HEK293 (cell line): ENCODE data around the gene CLDN16.
A peak's percentile ranks its signal among the peaks of the same experiment; 100 is the strongest.

Experiments
- CTCF ChIA-PET: fragments of 350-600 bp; formaldehyde crosslinking; extraction: SDS; loops from one replicate; lab custom pipeline; 2021; ENCODE audit warnings: antibody characterized with exemption; lab: Yijun Ruan, JAX
- POLR2A ChIA-PET: fragments of 300-600 bp; formaldehyde crosslinking; extraction: SDS; loops from one replicate; lab custom pipeline; 2020; ENCODE audit warnings: antibody characterized with exemption, inconsistent platforms; lab: Yijun Ruan, JAX
- H3K27ac ChIP-seq: fragments of 200-500 bp; sonication (Bioruptor generic); 2 replicates; pipeline ENCODE4 v1.5.1; 2014; ENCODE audit warnings: low read depth, low read length, control low read depth, inconsistent platforms; ENCODE audit errors: extremely low read depth
- H3K36me3 ChIP-seq, 2 experiments: fragments of 200-500 bp in 1 of 2; sonication (Bioruptor generic) in 1 of 2; 1 replicate in 1 of 2; 2 replicates in 1 of 2; pipeline ENCODE4 v1.5.1; 2014 to 2017; ENCODE audit warnings: inconsistent platforms in 2 of 2, low read length in 2 of 2; ENCODE audit not compliant: control insufficient read depth in 2 of 2, insufficient read depth in 1 of 2
- H3K4me1 ChIP-seq: fragments of 200-500 bp; sonication (Bioruptor generic); 2 replicates; pipeline ENCODE4 v1.5.1; 2014; ENCODE audit warnings: mild to moderate bottlenecking, low read length, inconsistent platforms; ENCODE audit not compliant: control insufficient read depth, insufficient read depth
- H3K4me3 ChIP-seq: 2 replicates; pipeline ENCODE4 v1.5.1; 2011; ENCODE audit warnings: low read depth, mild to moderate bottlenecking, control low read depth, low read length, moderate library complexity
- H3K9me3 ChIP-seq: fragments of 200-500 bp; sonication (Bioruptor generic); 2 replicates; pipeline ENCODE4 v1.5.1; 2014; ENCODE audit warnings: low read depth, low read length, inconsistent platforms; ENCODE audit not compliant: control insufficient read depth, insufficient read depth
- SCRT2 ChIP-seq: fragments of 450-650 bp; formaldehyde crosslinking; IDR thresholded peaks from 2 replicates; pipeline ENCODE4 v1.5.1; 2016; ENCODE audit warnings: missing biosample characterization, missing genetic modification characterization
- ZBTB7A ChIP-seq: fragments of 450-650 bp; formaldehyde crosslinking; IDR thresholded peaks from 2 replicates; pipeline ENCODE4 v1.5.1; 2016; ENCODE audit warnings: low read depth, missing biosample characterization, missing genetic modification characterization
- ZNF202 ChIP-seq: fragments of 450-650 bp; formaldehyde crosslinking; IDR thresholded peaks from 2 replicates; pipeline ENCODE4 v1.5.1; 2016; ENCODE audit warnings: missing biosample characterization, missing genetic modification characterization, borderline replicate concordance
- ZNF214 ChIP-seq: fragments of 450-650 bp; formaldehyde crosslinking; IDR thresholded peaks from 2 replicates; pipeline ENCODE4 v1.5.1; 2017; ENCODE audit warnings: missing biosample characterization, mild to moderate bottlenecking, missing genetic modification characterization, borderline replicate concordance
- ZNF221 ChIP-seq: fragments of 450-650 bp; formaldehyde crosslinking; IDR thresholded peaks from 2 replicates; pipeline ENCODE4 v1.5.1; 2017; ENCODE audit warnings: missing biosample characterization, missing genetic modification characterization, borderline replicate concordance
- ZNF292 ChIP-seq: fragments of 450-650 bp; formaldehyde crosslinking; IDR thresholded peaks from 2 replicates; pipeline ENCODE4 v1.5.1; 2016; ENCODE audit warnings: low read depth, missing biosample characterization, missing genetic modification characterization, borderline replicate concordance
- ZNF335 ChIP-seq: fragments of 450-650 bp; formaldehyde crosslinking; conservative IDR thresholded peaks from 2 replicates; pipeline ENCODE4 v1.5.1; 2016; ENCODE audit warnings: missing biosample characterization, missing genetic modification characterization
- ZNF350 ChIP-seq: fragments of 450-650 bp; formaldehyde crosslinking; IDR thresholded peaks from 2 replicates; pipeline ENCODE4 v1.5.0; 2017; ENCODE audit warnings: missing biosample characterization, mild to moderate bottlenecking, missing genetic modification characterization
- ZNF416 ChIP-seq: fragments of 450-650 bp; formaldehyde crosslinking; IDR thresholded peaks from 2 replicates; pipeline ENCODE4 v1.5.1; 2016; ENCODE audit warnings: missing biosample characterization, missing genetic modification characterization
- ZNF423 ChIP-seq: fragments of 450-650 bp; formaldehyde crosslinking; IDR thresholded peaks from 2 replicates; pipeline ENCODE4 v1.5.1; 2016; ENCODE audit warnings: missing biosample characterization, missing genetic modification characterization
- ZNF426 ChIP-seq: fragments of 450-650 bp; formaldehyde crosslinking; IDR thresholded peaks from 2 replicates; pipeline ENCODE4 v1.5.1; 2017; ENCODE audit warnings: missing biosample characterization, missing genetic modification characterization, mild to moderate bottlenecking, inconsistent platforms, moderate library complexity
- ZNF530 ChIP-seq: fragments of 450-650 bp; formaldehyde crosslinking; IDR thresholded peaks from 2 replicates; pipeline ENCODE4 v1.5.1; 2016; ENCODE audit warnings: low read depth, missing biosample characterization, missing genetic modification characterization
- ZNF549 ChIP-seq: fragments of 450-650 bp; IDR thresholded peaks from 2 replicates; pipeline ENCODE4 v1.5.1; 2018; ENCODE audit warnings: missing biosample characterization, missing genetic modification characterization, mild to moderate bottlenecking, inconsistent platforms, moderate library complexity
- ZNF621 ChIP-seq: fragments of 450-650 bp; formaldehyde crosslinking; IDR thresholded peaks from 2 replicates; pipeline ENCODE4 v1.5.1; 2017; ENCODE audit warnings: missing biosample characterization, missing genetic modification characterization
- ZNF660 ChIP-seq: fragments of 450-650 bp; IDR thresholded peaks from 2 replicates; pipeline ENCODE4 v1.5.1; 2018; ENCODE audit warnings: missing biosample characterization, mild to moderate bottlenecking, missing genetic modification characterization
- ZNF707 ChIP-seq: fragments of 450-650 bp; formaldehyde crosslinking; IDR thresholded peaks from 2 replicates; pipeline ENCODE4 v1.5.1; 2016; ENCODE audit warnings: missing biosample characterization, missing genetic modification characterization
- ZNF76 ChIP-seq: fragments of 450-650 bp; formaldehyde crosslinking; IDR thresholded peaks from 2 replicates; pipeline ENCODE4; 2016; ENCODE audit warnings: low read depth, missing biosample characterization, missing genetic modification characterization, borderline replicate concordance
- ZNF776 ChIP-seq: fragments of 450-650 bp; formaldehyde crosslinking; IDR thresholded peaks from 2 replicates; pipeline ENCODE4 v1.5.0; 2017; ENCODE audit warnings: missing biosample characterization, missing genetic modification characterization, borderline replicate concordance
- ZNF785 ChIP-seq: fragments of 450-650 bp; formaldehyde crosslinking; IDR thresholded peaks from 2 replicates; pipeline ENCODE4 v1.5.1; 2016; ENCODE audit warnings: missing biosample characterization, missing genetic modification characterization
- ZSCAN23 ChIP-seq: fragments of 450-650 bp; formaldehyde crosslinking; IDR thresholded peaks from 2 replicates; pipeline ENCODE4 v1.5.1; 2016; ENCODE audit warnings: missing biosample characterization, missing genetic modification characterization
- TF ChIP-seq, protein P1 (sequence below): fragments of 450-650 bp; formaldehyde crosslinking; IDR thresholded peaks from 2 replicates; pipeline ENCODE4 v1.5.1; 2016; ENCODE audit warnings: missing biosample characterization, missing genetic modification characterization, borderline replicate concordance
- TF ChIP-seq, protein P2 (sequence below): fragments of 450-650 bp; IDR thresholded peaks from 2 replicates; pipeline ENCODE4 v1.5.1; 2018; ENCODE audit warnings: missing biosample characterization, mild to moderate bottlenecking, missing genetic modification characterization
- TF ChIP-seq, protein P3 (sequence below): fragments of 450-650 bp; formaldehyde crosslinking; IDR thresholded peaks from 2 replicates; pipeline ENCODE4 v1.5.1; 2016; ENCODE audit warnings: missing biosample characterization, missing genetic modification characterization
- TF ChIP-seq, protein P4 (sequence below): sonication (generic); formaldehyde crosslinking; IDR thresholded peaks from 2 replicates; pipeline ENCODE4 v1.8.1; 2022; ENCODE audit warnings: mild to moderate bottlenecking, moderate library complexity, missing genetic modification reagents
- TF ChIP-seq, protein P5 (sequence below): fragments of 450-650 bp; formaldehyde crosslinking; IDR thresholded peaks from 2 replicates; pipeline ENCODE4 v1.5.1; 2016; ENCODE audit warnings: missing biosample characterization, missing genetic modification characterization, low read depth

CLDN16 gene

DNA sequence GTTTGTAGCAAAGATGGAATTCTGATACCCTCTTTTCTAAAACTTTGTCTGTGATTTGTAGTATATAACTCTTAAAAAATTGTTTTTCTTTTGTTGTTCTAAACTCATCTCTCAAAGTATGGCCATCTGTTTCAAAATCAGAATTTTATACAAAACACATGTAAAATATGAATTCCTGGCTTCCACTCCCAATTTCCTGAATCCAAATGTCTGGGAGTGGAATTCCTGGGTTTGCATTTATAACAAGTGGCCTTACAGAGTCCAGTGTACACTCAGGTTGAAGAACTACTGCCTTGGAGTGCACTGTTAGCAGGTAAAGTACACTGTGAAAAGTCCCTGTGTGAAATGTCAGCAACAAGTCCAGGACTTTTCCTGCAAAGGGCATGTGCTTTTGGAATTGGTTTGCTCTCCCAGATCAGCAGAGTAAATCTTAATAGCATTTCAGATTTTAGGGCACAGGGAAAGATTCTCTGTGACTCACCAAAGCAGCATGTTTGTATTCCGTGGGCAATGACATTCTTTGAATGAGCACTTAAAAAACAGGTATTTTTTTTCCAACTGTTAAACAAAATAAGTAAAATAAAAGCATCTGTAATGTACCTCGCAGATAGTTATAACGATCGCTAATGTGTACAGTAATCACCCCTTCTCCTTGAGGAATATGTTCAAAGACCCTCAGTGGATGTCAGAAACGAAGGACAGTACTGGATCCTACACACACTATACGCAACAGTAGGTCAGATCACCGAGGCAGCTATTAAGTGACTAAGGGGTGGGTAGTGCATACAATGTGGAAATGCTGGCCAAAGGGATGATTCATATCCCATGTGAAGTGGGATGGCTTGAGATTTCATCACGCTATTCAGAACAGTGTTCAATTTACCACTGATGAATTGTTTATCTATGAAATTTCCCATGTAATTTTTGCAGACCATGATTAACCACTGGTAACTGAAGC, 2.0 kb upstream of the CLDN16 start (continued):
- TF ChIP-seq ZNF76 (tag by site-specific recombination) (no peak), ZNF660 (tag by site-specific recombination) (0 out of 2 replicates have a peak, but pooled peaks have one; percentile 17), ZNF549 (tag by site-specific recombination) (no peak)

DNA sequence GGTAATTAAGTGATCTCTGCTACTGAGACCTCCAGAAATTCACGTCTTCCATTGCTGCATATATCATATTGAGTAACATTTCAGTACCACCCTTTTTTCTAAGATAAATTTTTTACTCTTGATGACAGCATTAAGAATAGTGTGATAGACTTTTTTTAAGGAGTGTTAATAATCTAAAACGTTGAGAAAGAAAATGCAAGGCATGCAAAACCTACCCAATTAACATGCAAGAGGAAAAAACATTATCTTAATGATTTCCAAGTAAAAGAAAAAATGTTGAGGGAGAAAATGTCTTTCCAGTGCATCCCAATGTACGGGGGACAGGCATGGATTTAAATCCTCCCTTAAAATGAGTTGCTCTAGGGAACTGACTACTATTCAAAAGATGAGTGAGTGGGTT, 740 bp downstream of the CLDN16 start:
- ChIA-PET POLR2A (no interaction called here), CTCF (interaction anchor here (0.6 kb wide), 1 partner anchor 49 kb away, joined by 3 read pairs; no protein-coding TSS in a partner anchor)
- no peak for TF ChIP-seq ZNF530 (tag by site-specific recombination)
- TF ChIP-seq ZNF292 (tag by site-specific recombination): no peak
- TF ChIP-seq ZNF423 (tag by site-specific recombination): no peak
- TF ChIP-seq ZNF202 (tag by site-specific recombination): no peak
- no peak for TF ChIP-seq ZNF707
- TF ChIP-seq, protein P1, sequence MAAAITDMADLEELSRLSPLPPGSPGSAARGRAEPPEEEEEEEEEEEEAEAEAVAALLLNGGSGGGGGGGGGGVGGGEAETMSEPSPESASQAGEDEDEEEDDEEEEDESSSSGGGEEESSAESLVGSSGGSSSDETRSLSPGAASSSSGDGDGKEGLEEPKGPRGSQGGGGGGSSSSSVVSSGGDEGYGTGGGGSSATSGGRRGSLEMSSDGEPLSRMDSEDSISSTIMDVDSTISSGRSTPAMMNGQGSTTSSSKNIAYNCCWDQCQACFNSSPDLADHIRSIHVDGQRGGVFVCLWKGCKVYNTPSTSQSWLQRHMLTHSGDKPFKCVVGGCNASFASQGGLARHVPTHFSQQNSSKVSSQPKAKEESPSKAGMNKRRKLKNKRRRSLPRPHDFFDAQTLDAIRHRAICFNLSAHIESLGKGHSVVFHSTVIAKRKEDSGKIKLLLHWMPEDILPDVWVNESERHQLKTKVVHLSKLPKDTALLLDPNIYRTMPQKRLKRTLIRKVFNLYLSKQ (tag by site-specific recombination): no peak
- TF ChIP-seq ZNF221 (tag by site-specific recombination): no peak
- TF ChIP-seq, protein P2, sequence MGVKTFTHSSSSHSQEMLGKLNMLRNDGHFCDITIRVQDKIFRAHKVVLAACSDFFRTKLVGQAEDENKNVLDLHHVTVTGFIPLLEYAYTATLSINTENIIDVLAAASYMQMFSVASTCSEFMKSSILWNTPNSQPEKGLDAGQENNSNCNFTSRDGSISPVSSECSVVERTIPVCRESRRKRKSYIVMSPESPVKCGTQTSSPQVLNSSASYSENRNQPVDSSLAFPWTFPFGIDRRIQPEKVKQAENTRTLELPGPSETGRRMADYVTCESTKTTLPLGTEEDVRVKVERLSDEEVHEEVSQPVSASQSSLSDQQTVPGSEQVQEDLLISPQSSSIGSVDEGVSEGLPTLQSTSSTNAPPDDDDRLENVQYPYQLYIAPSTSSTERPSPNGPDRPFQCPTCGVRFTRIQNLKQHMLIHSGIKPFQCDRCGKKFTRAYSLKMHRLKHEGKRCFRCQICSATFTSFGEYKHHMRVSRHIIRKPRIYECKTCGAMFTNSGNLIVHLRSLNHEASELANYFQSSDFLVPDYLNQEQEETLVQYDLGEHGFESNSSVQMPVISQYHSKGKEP (tag by site-specific recombination): no peak
- no peak for TF ChIP-seq ZNF776 (tag by site-specific recombination)
- Histone ChIP-seq H3K9me3 (no peaks in the 10 kb centered on the region), H3K4me1 (no peaks in the 10 kb centered on the region), H3K36me3 (no peaks in the 10 kb centered on the region), H3K27ac (no peak overlapping the region), H3K4me3 (no peak overlapping the region)

DNA sequence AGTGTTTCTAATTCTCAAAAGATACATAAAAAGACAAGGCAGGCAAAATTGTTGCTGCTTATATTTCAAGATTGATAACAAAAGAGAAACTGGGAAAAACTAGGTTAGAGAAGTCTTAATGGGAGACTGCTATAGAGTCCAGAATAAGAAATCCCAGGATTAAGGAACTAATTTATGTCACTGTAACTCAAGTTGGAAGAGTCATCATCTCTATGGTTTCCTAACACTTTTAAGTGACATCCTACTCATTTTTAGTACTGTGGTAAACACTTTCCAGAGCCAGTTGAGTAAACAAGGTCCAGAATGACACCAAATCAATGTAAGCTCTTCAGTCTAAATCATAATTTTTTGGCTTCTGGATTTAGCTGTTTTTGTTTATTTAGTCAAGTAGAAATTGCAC, 8.0 kb downstream of the CLDN16 start:
- Histone ChIP-seq H3K9me3 (no peaks in the 10 kb centered on the region), H3K27ac (no peak overlapping the region), H3K4me1 (no peaks in the 10 kb centered on the region), H3K36me3 (no peaks in the 10 kb centered on the region), H3K4me3 (no peak overlapping the region)
- POLR2A ChIA-PET: no interaction called here
- CTCF ChIA-PET: interaction anchor here (0.9 kb wide), 1 partner anchor 74 kb away, joined by 3 read pairs; the partner anchor contains the start of gene CLDN1
- TF ChIP-seq ZBTB7A (tag by site-specific recombination) (no peak), ZNF426 (tag by site-specific recombination) (no peak), ZNF76 (tag by site-specific recombination) (no peak), ZNF785 (tag by site-specific recombination) (no peak), ZNF621 (tag by site-specific recombination) (no peak), ZNF660 (tag by site-specific recombination) (no peak), ZNF350 (no peak), ZNF416 (tag by site-specific recombination) (no peak), SCRT2 (no peak), ZNF221 (tag by site-specific recombination) (no peak), ZNF214 (tag by site-specific recombination) (no peak), ZSCAN23 (tag by site-specific recombination) (no peak), ZNF335 (tag by site-specific recombination) (no peak)
- TF ChIP-seq, protein P3, sequence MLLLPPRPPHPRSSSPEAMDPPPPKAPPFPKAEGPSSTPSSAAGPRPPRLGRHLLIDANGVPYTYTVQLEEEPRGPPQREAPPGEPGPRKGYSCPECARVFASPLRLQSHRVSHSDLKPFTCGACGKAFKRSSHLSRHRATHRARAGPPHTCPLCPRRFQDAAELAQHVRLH (tag by site-specific recombination): no peak
- TF ChIP-seq, protein P4, sequence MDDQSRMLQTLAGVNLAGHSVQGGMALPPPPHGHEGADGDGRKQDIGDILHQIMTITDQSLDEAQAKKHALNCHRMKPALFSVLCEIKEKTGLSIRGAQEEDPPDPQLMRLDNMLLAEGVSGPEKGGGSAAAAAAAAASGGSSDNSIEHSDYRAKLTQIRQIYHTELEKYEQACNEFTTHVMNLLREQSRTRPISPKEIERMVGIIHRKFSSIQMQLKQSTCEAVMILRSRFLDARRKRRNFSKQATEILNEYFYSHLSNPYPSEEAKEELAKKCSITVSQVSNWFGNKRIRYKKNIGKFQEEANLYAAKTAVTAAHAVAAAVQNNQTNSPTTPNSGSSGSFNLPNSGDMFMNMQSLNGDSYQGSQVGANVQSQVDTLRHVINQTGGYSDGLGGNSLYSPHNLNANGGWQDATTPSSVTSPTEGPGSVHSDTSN: no peak
- TF ChIP-seq, protein P5, sequence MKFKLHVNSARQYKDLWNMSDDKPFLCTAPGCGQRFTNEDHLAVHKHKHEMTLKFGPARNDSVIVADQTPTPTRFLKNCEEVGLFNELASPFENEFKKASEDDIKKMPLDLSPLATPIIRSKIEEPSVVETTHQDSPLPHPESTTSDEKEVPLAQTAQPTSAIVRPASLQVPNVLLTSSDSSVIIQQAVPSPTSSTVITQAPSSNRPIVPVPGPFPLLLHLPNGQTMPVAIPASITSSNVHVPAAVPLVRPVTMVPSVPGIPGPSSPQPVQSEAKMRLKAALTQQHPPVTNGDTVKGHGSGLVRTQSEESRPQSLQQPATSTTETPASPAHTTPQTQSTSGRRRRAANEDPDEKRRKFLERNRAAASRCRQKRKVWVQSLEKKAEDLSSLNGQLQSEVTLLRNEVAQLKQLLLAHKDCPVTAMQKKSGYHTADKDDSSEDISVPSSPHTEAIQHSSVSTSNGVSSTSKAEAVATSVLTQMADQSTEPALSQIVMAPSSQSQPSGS (tag by site-specific recombination): no peak
